GM21576 (cell line): ENCODE data around the gene TNN.
A peak's percentile ranks its signal among the peaks of the same experiment; 100 is the strongest.
"Not testable (repeated sequence)": the region's sequence is repeated elsewhere in the genome, so short reads cannot be mapped to it uniquely, and the experiment has no call there.

Source experiments
- ATAC-seq: cut with Tn5 transposase; IDR thresholded peaks from one replicate; pipeline ENCODE4 v1.9.1; 2021; ENCODE audit warnings: mild to moderate bottlenecking, moderate library complexity; ENCODE audit not compliant: unreplicated experiment

TNN gene, protein sequence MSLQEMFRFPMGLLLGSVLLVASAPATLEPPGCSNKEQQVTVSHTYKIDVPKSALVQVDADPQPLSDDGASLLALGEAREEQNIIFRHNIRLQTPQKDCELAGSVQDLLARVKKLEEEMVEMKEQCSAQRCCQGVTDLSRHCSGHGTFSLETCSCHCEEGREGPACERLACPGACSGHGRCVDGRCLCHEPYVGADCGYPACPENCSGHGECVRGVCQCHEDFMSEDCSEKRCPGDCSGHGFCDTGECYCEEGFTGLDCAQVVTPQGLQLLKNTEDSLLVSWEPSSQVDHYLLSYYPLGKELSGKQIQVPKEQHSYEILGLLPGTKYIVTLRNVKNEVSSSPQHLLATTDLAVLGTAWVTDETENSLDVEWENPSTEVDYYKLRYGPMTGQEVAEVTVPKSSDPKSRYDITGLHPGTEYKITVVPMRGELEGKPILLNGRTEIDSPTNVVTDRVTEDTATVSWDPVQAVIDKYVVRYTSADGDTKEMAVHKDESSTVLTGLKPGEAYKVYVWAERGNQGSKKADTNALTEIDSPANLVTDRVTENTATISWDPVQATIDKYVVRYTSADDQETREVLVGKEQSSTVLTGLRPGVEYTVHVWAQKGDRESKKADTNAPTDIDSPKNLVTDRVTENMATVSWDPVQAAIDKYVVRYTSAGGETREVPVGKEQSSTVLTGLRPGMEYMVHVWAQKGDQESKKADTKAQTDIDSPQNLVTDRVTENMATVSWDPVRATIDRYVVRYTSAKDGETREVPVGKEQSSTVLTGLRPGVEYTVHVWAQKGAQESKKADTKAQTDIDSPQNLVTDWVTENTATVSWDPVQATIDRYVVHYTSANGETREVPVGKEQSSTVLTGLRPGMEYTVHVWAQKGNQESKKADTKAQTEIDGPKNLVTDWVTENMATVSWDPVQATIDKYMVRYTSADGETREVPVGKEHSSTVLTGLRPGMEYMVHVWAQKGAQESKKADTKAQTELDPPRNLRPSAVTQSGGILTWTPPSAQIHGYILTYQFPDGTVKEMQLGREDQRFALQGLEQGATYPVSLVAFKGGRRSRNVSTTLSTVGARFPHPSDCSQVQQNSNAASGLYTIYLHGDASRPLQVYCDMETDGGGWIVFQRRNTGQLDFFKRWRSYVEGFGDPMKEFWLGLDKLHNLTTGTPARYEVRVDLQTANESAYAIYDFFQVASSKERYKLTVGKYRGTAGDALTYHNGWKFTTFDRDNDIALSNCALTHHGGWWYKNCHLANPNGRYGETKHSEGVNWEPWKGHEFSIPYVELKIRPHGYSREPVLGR (N-terminal part only)

DNA sequence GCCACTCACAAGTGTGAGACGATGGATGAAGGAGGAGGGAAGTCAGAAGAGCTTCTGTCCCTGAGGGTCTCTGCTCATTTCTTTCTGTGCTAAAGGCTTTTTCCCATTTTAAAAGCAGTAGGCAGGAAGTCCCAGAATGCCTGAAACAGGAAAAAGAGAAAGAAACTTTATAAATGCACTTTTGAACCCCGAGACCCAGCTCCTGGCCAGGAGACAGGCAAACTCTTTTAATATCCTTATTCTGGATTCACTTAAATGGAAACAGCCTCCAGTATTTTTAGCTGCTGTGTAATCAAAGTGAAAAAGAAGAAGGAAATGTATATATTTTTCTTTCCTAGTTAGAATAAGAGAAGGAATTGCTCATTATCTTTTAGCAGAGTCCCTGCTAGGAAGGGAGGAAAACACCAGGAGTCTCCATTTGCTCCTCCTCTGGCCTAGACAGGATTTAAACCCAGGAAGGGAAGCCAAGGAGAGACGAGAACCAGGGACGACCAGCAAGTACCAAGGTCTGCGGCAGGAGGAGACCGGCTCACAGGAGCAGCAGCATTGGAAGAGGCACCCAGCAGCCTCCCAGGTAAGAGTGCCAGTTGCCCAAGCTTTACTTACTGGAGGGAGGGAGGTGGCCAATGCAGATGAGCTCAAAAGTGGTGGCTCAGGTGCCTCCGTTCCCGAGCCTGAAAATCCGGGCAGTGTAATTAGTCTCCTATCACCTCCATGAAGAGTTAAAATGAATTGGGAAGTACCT is at the start of gene TNN:
TNN (plus strand) TSS at position 472 of the 745 bp plus-strand sequence. CDS start 9,586 bp downstream, outside the sequence.
- ATAC-seq = no peak

DNA sequence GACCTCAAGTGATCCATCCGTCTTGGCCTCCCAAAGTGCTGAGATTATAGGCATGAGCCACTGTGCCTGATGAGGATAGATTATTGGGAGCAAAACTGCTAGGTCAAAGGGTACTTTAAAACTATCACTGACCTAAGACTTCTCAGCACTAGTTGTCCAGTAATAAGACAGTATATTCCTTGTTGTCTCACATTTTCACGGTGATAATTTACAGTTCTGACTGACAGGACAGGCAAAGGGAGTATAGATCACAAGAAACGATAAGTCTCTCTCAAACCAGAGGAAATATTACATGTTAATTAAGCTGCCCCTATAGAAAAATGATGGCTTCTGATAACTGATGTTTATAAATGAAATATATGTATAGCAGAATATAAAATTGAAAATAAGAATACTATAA is 48.1 kb upstream of the TNN start:
- ATAC-seq = no peak

DNA sequence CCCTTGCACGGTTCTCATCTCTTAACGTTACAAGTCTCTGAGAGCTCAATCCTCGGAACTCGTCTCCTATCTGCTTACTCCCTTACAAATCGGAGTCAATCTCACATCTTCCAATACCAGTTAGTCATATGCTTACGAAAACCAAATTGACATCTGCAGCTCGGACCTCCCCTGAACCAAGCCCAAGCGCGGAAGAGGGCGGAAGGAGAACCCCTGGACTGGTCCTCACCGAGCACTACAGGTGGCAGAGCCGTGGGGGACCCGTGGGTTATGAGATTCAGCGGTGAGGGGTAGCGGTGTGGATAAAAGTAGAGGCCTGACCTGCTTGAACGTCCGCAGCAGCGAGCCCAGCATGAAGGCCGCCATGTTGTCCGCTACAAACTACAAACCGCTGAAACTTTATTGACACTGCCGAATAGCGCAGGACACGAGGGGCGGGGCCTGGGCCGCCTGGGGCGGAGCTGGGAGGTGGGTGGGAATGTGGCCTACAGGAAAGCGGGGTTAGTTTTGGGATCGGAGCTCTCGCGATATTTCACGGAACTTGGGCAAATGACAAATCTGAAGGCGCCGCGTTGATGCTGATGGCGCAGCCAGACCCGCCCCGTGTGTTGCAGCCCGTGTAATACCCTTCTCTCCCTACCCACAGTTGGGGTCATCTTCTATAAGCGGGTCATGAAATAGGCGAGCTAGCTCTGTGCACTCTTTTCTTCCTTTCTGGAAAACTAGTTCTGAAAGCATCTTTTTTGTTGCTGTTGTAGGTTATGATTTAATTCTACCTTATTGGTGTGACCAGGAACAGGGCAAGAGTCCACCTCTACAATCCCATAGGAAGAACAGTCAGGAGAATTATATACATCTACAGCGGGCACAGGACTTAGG is 44.4 kb upstream of the TNN start, which contains the start of gene MRPS14:
MRPS14 (minus strand) TSS at position 383 of the 879 bp plus-strand sequence; CDS start at position 366, 17 bp downstream.
- ATAC-seq = peak; percentile 87

DNA sequence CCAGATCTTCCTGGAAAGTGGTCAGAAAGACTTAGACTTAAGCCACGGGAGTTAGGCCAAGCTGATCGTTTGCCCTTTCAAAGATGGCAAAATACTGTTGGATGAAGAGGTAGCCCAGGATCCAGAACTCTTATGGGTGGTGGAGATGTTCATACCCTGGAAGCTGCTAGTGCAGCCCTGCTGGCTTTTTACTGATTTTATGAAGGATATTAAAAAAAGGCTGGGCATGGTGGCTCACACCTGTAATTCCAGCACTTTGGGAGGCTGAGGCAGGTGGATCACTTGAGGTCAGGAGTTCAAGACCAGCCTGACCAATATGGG is 43.8 kb upstream of the TNN start:
- ATAC-seq = not testable (repeated sequence)

DNA sequence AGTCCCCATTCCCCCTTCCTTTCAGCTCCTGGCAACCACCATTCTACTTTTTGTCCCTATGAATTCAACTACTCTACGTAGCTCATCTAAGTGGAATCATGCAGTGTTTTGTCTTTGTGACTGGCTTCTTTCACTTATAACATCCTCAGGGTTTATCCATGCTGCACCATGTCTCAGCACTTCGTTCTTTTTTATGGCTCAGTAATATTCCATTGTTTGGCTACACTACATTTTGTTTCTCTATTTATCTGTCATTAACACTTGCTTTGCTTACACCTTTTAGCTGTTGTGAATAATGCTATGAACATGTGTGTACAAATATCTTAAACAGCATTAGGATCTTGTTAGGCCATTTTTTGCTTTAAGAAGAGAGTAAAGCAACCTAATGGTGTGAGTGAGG is 42.9 kb upstream of the TNN start:
- no peak for ATAC-seq

DNA sequence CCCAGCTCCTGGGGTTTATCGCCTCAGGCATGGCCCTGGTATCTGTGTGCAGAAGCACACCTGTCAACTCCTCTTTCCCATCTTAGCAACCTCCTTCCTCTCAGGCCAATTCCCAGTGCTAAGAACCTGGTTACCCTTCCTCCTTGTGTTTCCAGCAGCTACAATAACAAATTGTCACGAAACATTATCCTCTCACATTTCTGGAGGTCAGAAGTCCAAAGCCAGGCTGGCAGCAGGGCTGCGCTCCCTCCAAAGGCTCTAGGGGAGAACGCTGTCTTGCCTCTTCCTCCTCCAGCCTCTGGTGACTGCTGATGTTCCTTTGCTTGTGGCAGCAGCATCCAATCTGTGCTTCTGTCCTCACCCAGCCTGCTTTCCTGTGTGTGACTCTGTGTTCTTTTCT is 33.7 kb upstream of the TNN start:
- ATAC-seq = no peak

DNA sequence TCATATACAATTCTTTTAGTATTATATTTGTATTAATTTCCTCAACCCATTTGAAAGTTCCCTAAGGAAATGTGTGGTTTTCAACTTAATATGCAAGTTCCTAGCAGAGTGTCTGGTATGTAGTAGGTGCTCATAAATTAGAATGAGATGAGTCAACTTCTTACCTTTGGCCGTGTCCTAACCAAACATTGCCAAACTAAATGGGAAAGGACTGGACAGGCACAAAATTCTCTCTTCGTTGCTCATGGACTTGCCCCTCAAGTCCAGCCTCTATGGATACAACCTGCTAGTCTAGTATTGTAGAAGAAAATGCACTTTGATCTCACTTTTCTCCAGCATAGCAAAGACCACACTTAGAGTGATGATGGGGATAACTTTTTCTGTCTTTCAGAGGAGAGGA is 32.9 kb upstream of the TNN start:
- no peak for ATAC-seq

DNA sequence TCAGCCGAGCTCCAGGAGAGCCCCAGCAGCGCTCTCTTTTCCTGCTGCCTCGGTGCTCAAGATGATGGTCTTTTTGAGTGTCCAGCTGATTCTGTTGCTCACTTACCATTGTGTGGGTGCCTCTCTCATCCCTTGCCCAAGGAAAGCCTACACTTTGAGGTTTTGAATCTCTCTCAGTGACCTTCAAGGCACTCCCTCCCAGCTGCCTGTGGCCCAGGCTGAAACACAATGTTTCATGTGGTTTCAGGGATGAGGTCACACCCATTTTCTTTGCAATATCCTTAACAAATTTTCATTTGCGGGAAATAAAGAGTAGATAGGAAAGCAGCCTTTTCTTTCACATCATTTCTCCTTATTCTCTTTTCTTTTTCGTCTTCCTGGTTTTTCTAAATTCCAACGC is 31.8 kb upstream of the TNN start:
- no peak for ATAC-seq

DNA sequence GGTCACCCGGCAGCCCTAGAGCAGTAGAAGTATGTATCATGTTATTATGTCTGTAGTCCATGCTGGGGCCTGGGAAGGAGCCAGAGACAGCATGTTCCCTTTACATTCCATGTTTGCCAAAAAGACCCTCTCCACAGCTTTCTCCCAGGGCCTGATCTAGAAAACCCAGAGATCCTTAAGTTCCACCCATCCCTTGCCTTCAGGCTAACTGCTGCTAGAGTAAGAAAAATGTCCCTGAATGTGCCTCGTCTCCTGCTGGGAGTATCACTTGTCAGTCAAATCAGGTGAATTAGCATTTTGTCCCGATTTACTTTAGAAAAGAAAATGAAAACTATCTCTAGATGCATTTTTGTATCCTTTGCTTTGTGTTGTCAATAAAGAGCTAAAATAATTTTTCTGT is 31.2 kb upstream of the TNN start:
- no peak for ATAC-seq

DNA sequence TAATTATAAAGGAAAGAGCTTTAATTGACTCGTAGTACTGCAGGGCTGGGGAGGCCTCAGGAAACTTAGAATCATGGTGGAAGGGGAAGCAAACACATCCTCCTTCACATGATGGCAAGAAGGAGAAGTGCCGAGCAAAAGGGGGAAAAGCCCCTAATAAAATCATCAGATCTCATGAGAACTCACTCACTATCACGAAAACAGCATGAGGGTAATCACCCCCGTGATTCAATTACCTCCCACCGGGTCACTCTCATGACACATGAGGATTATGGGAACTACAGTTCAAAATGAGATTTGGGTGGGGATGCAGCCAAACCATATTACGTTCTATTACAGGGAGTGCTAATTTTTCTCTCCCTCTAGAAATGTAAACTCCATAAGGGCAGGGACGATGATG is 30.2 kb upstream of the TNN start:
- no peak for ATAC-seq

DNA sequence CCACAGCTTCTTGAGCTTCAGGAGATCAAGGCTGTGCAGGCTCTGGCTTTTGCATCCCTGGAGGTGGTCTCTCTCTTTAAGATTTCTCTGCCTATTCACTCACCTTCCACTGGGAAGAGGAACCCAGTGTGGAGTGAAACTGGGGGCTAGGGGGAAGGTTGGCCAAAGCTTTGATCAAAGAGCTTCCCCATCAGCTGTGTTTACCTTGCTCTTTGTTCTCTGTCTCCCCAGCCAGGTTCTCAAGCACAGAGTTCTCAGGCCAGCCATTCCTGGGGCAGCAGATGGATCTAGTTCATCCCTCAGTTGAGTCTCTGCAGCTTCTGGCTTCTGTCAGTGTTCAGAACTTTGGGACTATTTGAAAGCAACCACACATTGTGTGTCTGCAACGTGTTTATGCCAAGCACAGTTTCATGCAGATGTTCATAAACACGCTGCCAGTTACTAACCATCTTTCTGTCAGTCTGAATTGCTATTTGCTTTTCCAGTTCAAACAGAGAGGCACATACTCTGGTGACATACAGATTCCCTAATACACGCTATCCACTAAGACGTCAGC is 27.2 kb upstream of the TNN start:
- ATAC-seq = no peak

DNA sequence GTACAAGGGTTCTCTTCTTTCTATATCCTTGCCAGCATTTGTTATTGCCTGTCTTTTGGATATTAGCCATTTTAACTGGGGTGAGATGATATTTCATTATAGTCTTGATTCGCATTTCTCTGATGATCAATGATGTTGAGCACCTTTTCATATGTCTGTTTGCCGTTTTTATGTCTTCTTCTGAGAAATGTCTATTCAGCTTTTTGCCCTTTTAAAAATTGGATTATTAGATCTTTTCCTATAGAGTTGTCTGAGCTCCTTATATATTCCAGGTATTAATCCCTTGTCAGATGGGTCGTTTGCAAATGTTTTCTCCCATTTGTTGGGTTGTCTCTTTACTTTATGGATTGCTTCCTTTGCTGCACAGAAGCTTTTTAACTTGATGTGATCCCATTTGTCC is 25.0 kb upstream of the TNN start:
- ATAC-seq = no peak

DNA sequence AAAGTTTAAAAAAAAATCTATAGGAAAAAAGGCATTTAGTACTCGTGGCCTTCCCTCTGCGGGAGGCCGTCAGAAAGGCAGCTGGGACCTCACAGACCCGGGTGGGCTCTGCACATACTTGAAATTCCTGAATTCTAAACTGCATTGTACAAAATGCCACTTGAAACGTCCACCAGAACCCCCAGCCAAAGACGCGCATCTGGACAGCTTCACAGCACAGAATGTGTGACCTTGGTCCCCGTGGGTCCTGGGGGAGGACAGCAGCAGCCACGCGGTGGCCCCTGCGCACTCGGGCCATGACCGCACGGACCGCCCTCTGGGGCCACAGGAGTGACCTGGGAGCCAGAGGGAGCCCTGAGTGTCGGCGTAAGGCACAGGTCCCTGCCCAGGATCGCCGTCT is 23.8 kb upstream of the TNN start:
- no peak for ATAC-seq

DNA sequence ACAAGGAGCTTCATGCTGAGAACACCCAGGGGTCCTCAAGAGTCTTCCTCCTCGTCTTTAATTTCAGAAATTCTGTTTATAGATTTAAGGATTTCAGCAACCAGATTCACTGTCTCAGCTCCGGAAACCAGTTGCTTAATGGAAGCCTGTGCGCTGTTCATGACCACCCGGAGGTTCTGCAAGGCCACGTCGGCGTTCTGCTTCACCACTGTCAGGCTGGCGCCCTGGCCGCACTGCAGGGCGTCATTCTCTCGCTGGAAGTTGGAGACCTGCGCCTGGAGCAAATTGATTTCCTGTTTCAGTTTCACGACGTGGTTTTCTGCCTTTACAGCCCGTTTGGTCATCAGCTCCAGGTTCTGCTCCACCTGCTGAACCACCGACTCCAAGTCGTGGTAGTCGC is 23.0 kb upstream of the TNN start:
- ATAC-seq = not testable (repeated sequence)

DNA sequence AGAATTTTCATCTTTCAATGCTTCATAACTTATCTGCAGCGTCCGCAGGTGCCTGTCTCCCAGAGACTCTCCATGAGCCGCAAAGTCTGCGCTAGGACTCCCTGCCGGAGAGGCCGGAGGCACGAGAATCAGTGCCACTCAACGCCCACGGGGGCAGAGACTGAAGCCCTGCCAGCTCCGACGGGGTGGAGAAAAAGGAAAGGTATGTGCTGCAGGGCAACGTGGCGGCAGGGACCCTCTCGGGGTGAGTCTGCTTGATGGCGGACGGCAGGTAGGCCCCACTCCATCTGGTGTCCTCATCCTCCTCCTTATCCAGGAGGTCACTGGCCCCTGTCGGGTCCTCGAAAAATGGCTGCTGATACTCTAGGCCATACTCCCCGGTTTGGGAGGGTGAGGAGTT is 22.5 kb upstream of the TNN start:
- ATAC-seq = no peak

DNA sequence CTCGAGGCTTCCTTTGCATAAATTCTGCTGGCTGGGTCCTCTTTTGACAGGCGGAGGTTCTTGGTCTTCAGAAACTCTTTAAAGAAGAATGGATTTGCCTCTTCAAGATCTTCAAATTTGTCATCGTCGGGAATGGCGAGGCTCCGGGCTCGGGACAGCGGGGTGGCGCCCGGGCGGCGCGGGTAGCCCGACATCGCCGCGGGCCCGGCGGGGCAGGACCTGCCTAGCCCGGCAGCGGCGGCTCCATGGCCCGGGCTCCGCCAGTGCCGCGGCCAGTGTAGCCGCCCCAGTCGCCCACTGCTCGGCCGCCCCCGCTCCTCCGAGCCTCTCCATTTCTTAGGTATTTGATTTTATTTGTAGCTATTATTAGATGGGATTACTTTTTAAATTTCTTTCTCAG is 22.1 kb upstream of the TNN start:
- no peak for ATAC-seq

DNA sequence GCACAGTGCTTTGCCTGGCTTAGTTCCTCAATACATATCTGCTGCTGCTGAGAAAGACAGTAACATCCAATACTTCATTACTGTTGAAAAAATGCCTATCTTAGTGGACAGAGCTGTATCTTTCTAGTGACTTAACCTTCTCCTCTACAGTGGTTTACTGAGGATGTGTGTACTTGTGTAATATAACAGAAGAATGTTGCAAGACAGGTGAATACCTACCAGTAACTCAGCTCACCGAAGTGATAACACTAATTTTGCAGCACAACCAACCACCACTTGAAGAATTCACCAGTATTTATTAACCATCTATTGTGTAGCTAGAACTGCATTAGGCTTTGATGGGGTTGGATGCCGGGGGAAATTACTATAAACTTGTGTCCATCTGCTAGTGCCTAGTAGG is 16.6 kb upstream of the TNN start:
- ATAC-seq = no peak

DNA sequence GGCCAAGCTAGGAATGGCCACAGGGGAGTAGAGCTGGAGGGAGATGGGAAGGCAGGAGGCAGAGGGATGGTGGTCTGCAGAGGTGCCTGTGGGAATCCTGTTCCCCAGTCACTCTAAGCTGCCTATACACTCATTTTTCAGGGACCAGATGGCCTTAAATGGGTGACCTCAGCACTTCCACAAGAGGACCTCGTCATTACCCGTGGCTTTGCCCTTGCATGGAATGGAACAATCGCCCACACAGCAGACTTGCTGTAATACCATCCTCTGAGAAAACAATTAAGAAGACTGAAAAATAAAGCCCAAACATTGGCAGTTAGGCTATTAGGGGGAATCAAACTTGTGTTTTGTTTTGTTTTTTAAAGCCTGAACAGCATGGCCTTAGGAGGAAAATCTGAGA is 12.9 kb upstream of the TNN start:
- ATAC-seq = no peak

DNA sequence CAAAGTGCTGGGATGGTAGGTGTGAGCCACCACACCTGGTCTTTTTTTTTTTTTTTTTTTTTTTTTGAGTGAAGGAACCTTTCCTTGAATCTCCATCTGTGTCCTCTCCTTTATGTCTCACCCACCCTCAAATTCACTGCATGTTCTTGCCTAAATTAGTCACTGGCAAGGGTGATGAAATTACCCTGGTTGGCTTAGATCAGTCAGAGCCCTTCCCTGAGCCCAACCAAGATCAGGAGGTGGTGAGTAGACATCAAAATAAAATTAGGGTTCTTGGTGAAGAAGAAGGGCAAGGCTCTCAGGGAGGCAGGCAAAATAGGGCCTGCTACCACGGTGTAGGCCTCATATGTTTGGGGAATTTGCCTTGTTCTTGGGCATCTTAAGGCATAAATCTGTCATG is 5.3 kb upstream of the TNN start:
- ATAC-seq = no peak
